Spinal cord (tissue), 10 donors: ENCODE data around the gene MRPL19. TPM values are rescaled to one million over a fixed set of nuclear protein-coding genes. Genes with fewer than 3 reads are reported as not detected.

Experiments
- DNase-seq, 6 donors: peaks; one replicate each; pipeline versions ENCODE4 v3.0.0 to v3.0.0-alpha.2; 2013 to 2015; ENCODE audit warnings: low spot score in 6 of 6, low read depth in 4 of 6
- H3K27ac ChIP-seq: one replicate; pipeline ENCODE4 v1.5.1; 2013; ENCODE audit warnings: low read depth, low read length, control low read depth
- H3K27me3 ChIP-seq: one replicate; pipeline ENCODE4 v1.6.1; 2013; ENCODE audit warnings: low read length; ENCODE audit not compliant: control insufficient read depth, insufficient read depth
- H3K36me3 ChIP-seq: one replicate; pipeline ENCODE4 v1.6.1; 2013; ENCODE audit warnings: low read length; ENCODE audit not compliant: control insufficient read depth, insufficient read depth
- H3K4me1 ChIP-seq: one replicate; pipeline ENCODE4 v1.6.1; 2013; ENCODE audit warnings: low read length; ENCODE audit not compliant: control insufficient read depth, insufficient read depth
- H3K4me3 ChIP-seq: one replicate; pipeline ENCODE4 v1.5.1; 2013; ENCODE audit warnings: low read depth, low read length, control low read depth
- H3K9me3 ChIP-seq: one replicate; pipeline ENCODE4 v1.6.1; 2013; ENCODE audit warnings: low read length; ENCODE audit not compliant: control insufficient read depth, insufficient read depth
- WGBS: methylation state at CpG from one replicate; pipeline ENCODE4 v1.1.5; 2013; ENCODE audit warnings: missing lambda C conversion rate; ENCODE audit not compliant: insufficient coverage; 5-methylcytosine and 5-hydroxymethylcytosine counted together
- polyA plus RNA-seq, 2 donors: library from polyadenylated mRNA; unstranded; fragments of 120-200 nt; gene quantifications; one replicate each; pipeline ENCODE4 v1.2.1, GENCODE V29; 2013; ENCODE audit not compliant: insufficient read length in 2 of 2
- total RNA-seq, 2 donors: library from RNA; depleted of rRNA in 1 of 2; stranded (reverse); fragments of 120-200 nt in 1 of 2; fragments of >200 nt in 1 of 2; gene quantifications; one replicate each; pipeline versions ENCODE4 v1.2.3 to v1.2.4, GENCODE V29; 2013 to 2014
- donor health status: healthy.

The MRPL19 gene
- total and polyA plus RNA-seq, 4 donors: 40.8 to 59.9 (median 55.8) TPM

GRCh38 chr2:75627902-75628504 is 18.6 kb upstream of the MRPL19 start:
- Histone ChIP-seq H3K9me3 (no peaks in the 10 kb centered on the region), H3K4me1 (no peaks in the 10 kb centered on the region), H3K27ac (no peak overlapping the region), H3K4me3 (no peak overlapping the region), H3K27me3 (no peaks in the 10 kb centered on the region), H3K36me3 (no peaks in the 10 kb centered on the region)
- whole genome bisulfite sequencing: no CpG with 5 or more reads among the region's 4 CpGs
- peak in 5 of 6 donors; percentile 65 to 96 (median 79) for DNase-seq

GRCh38 chr2:75632091-75632701 is 14.4 kb upstream of the MRPL19 start:
- no peak overlapping the region for H3K27ac ChIP-seq
- peak in 1 of 6 donors; percentile 17 for DNase-seq
- no peaks in the 10 kb centered on the region for H3K36me3 ChIP-seq
- no peaks in the 10 kb centered on the region for H3K9me3 ChIP-seq
- no peaks in the 10 kb centered on the region for H3K27me3 ChIP-seq
- H3K4me1 ChIP-seq: no peaks in the 10 kb centered on the region
- 57% methylated on average over 5 of the region's 5 CpGs for WGBS
- no peak overlapping the region for H3K4me3 ChIP-seq

- H3K4me3 ChIP-seq: no peak overlapping the region
- H3K27ac ChIP-seq: peak overlapping the region; percentile 40
- peak in 1 of 6 donors; percentile 22 for DNase-seq
- peaks cover 3% of the 10 kb centered on the region for H3K27me3 ChIP-seq
- no peaks in the 10 kb centered on the region for H3K36me3 ChIP-seq
- H3K9me3 ChIP-seq: no peaks in the 10 kb centered on the region
- H3K4me1 ChIP-seq: no peaks in the 10 kb centered on the region
- no CpG with 5 or more reads among the region's 1 CpG for WGBS
Measured at GRCh38 chr2:75632813-75633212, 13.8 kb upstream of the MRPL19 start.

- no peak overlapping the region for H3K4me3 ChIP-seq
- no peak overlapping the region for H3K27ac ChIP-seq
- no peaks in the 10 kb centered on the region for H3K9me3 ChIP-seq
- peaks cover 3% of the 10 kb centered on the region for H3K27me3 ChIP-seq
- WGBS: no CpG with 5 or more reads among the region's 3 CpGs
- no peak for DNase-seq
- no peaks in the 10 kb centered on the region for H3K36me3 ChIP-seq
- no peaks in the 10 kb centered on the region for H3K4me1 ChIP-seq
Measured at GRCh38 chr2:75633620-75634019, 13.0 kb upstream of the MRPL19 start.

GRCh38 chr2:75634945-75635344 is 11.6 kb upstream of the MRPL19 start:
- Histone ChIP-seq H3K4me1 (no peaks in the 10 kb centered on the region), H3K36me3 (no peaks in the 10 kb centered on the region), H3K27me3 (peaks cover 3% of the 10 kb centered on the region), H3K27ac (no peak overlapping the region), H3K4me3 (no peak overlapping the region), H3K9me3 (peaks cover 1% of the 10 kb centered on the region)
- no CpG with 5 or more reads among the region's 1 CpG for WGBS
- no peak for DNase-seq

GRCh38 chr2:75637568-75637967 is 9.0 kb upstream of the MRPL19 start:
- H3K4me3 ChIP-seq: no peak overlapping the region
- H3K9me3 ChIP-seq: peaks cover 1% of the 10 kb centered on the region
- H3K27ac ChIP-seq: no peak overlapping the region
- WGBS: 84% methylated on average over 1 of the region's 1 CpG
- no peaks in the 10 kb centered on the region for H3K36me3 ChIP-seq
- no peaks in the 10 kb centered on the region for H3K4me1 ChIP-seq
- DNase-seq: no peak
- H3K27me3 ChIP-seq: peaks cover 3% of the 10 kb centered on the region

- no peak overlapping the region for H3K27ac ChIP-seq
- no peak overlapping the region for H3K4me3 ChIP-seq
- H3K9me3 ChIP-seq: peaks cover 1% of the 10 kb centered on the region
- no peaks in the 10 kb centered on the region for H3K4me1 ChIP-seq
- DNase-seq: peak in 5 of 6 donors; percentile 38 to 90 (median 54)
- no peaks in the 10 kb centered on the region for H3K36me3 ChIP-seq
- WGBS: 0% methylated on average over 2 of the region's 3 CpGs
- peaks cover 3% of the 10 kb centered on the region for H3K27me3 ChIP-seq
Measured at GRCh38 chr2:75640621-75641121, 5.9 kb upstream of the MRPL19 start.

- Histone ChIP-seq H3K36me3 (no peaks in the 10 kb centered on the region), H3K27ac (no peak overlapping the region), H3K27me3 (peaks cover 3% of the 10 kb centered on the region), H3K4me3 (no peak overlapping the region), H3K9me3 (peaks cover 1% of the 10 kb centered on the region), H3K4me1 (no peaks in the 10 kb centered on the region)
- no peak for DNase-seq
- WGBS: 100% methylated on average over 1 of the region's 1 CpG
Measured at GRCh38 chr2:75641587-75641986, 5.0 kb upstream of the MRPL19 start.

GRCh38 chr2:75643980-75644379 is 2.6 kb upstream of the MRPL19 start:
- H3K27me3 ChIP-seq: no peaks in the 10 kb centered on the region
- no peak overlapping the region for H3K27ac ChIP-seq
- WGBS: no CpG with 5 or more reads among the region's 1 CpG
- H3K36me3 ChIP-seq: peaks cover 4% of the 10 kb centered on the region
- H3K4me1 ChIP-seq: no peaks in the 10 kb centered on the region
- peaks cover 1% of the 10 kb centered on the region for H3K9me3 ChIP-seq
- H3K4me3 ChIP-seq: no peak overlapping the region
- no peak for DNase-seq

GRCh38 chr2:75645643-75646042 is 940 bp upstream of the MRPL19 start:
- no peak overlapping the region for H3K4me3 ChIP-seq
- WGBS: 98% methylated on average over 10 of the region's 10 CpGs

More at GRCh38 chr2:75645643-75646042, 940 bp upstream of the MRPL19 start:
- no peaks in the 10 kb centered on the region for H3K4me1 ChIP-seq
- peaks cover 11% of the 10 kb centered on the region for H3K36me3 ChIP-seq
- H3K9me3 ChIP-seq: no peaks in the 10 kb centered on the region
- DNase-seq: no peak
- H3K27me3 ChIP-seq: no peaks in the 10 kb centered on the region
- H3K27ac ChIP-seq: no peak overlapping the region
